Thoracic aorta (tissue), 2 donors: ENCODE results near the gene STRA6. TPM values are rescaled to one million over a fixed set of nuclear protein-coding genes. Genes with fewer than 3 reads are reported as not detected.

Experiments
- ATAC-seq: fragments of 150-250 bp; one replicate; pipeline ENCODE4 v1.8.0; 2017; ENCODE audit warnings: low read depth; ENCODE audit not compliant: insufficient number of reproducible peaks, low FRiP score
- DNase-seq: peaks from one replicate; pipeline ENCODE4 v3.0.0-alpha.2; 2020; ENCODE audit warnings: low spot score
- H3K27ac ChIP-seq, 2 donors: fragments of 200-600 bp; sonication (generic); 1 replicate in 1 of 2; 2 replicates in 1 of 2; pipeline ENCODE4 v1.5.1; 2016; ENCODE audit warnings: mild to moderate bottlenecking in 2 of 2, moderate library complexity in 2 of 2
- H3K27me3 ChIP-seq: fragments of 200-600 bp; sonication (generic); replicated peaks from 2 replicates; pipeline ENCODE4 v1.6.0; 2016; ENCODE audit warnings: mild to moderate bottlenecking; ENCODE audit not compliant: insufficient read depth
- H3K36me3 ChIP-seq: fragments of 200-600 bp; sonication (generic); one replicate; pipeline ENCODE4 v1.5.1; 2016
- H3K4me1 ChIP-seq, 2 donors: fragments of 200-600 bp; sonication (generic); 1 replicate in 1 of 2; 2 replicates in 1 of 2; pipeline versions ENCODE4 v1.5.1 to v1.6.0; 2016; ENCODE audit warnings: low read depth in 2 of 2, mild to moderate bottlenecking in 1 of 2; ENCODE audit not compliant: control insufficient read depth in 1 of 2
- H3K4me3 ChIP-seq: fragments of 200-600 bp; sonication (generic); 2 replicates; pipeline ENCODE4 v1.5.1; 2016; ENCODE audit warnings: mild to moderate bottlenecking
- H3K9me3 ChIP-seq: fragments of 200-600 bp; sonication (generic); 2 replicates; pipeline ENCODE4 v1.5.1; 2016
- CTCF ChIP-seq: fragments of 200-600 bp; sonication (generic); IDR thresholded peaks from one replicate; pipeline ENCODE4 v1.5.1; 2019; ENCODE audit warnings: antibody characterized with exemption
- total RNA-seq, 2 donors: library from RNA; depleted of rRNA; stranded (reverse); fragments of >200 nt; gene quantifications; one replicate each; pipeline versions ENCODE4 v1.1.0 to v1.2.3, GENCODE V29; 2016

The STRA6 gene
- total RNA-seq, 2 donors from 2014 or later, result 0.28 TPM; not detected in 1

DNA sequence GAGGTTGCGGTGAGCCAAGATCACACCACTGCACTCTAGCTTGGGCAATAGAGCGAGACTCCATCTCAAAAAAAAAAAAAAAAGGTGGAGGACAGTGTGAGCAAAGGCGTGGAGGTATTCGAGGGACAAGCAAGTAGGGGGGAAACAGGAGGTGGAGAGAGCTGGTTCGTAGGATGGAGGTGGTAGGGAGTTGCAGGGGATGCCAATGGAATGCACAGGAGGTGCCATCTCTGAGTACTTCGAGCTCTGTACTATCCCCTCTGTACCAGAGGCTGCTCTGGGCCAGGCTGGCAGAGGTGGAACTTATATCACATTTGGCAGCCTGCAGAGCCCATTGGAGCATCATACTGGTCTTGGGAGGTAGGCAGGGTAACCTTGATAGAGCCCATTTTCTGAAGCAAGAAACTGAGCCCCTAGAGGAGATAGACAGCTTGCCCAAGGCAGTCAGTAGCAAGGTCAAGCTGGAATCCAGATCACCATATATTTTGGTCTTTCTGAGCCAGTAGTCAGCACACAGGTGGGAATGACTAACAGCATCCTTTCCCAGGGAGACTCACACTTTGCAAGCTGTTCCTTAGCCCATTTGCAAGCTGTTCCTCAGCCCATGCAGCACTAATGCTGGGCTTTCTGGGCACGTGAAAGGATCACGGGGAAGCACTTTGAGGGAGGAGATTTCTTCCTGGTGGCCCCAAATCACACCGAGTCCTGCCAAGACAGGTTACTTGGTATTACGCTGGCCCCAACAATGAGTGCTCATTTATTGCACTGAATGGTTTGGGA is 24.4 kb upstream of the STRA6 start:
- H3K27me3 ChIP-seq, result no peaks in the 10 kb centered on the region
- TF ChIP-seq CTCF, result no peak
- no peak for DNase-seq

DNA sequence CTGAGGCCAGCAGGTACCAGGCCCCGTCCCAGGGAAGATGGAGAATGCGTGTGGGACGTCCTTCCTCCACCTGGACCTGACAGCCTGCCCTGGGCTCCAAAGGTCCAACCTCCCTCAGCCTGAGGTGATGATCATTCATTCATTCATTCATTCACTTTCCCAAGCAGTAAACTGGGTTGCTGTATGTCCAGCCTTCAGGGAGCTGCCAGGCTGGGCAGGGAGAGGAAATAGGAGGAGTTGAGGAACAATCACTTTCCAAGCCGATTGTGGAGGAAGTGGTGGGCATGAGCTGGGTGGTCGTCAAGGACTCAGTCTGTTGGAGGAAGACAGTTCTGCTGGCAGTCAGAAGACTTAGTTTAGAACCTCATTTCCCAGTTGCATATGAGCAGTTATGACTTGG is 23.3 kb upstream of the STRA6 start:
- H3K4me3 ChIP-seq, result no peak overlapping the region
- DNase-seq, result no peak
- H3K4me1 ChIP-seq, result peaks cover 0 to 9% of the 10 kb centered on the region in 2 donors
- H3K27me3 ChIP-seq, result no peaks in the 10 kb centered on the region
- H3K9me3 ChIP-seq, result no peaks in the 10 kb centered on the region
- no peak overlapping the region for H3K27ac ChIP-seq
- no peak for TF ChIP-seq CTCF
- ATAC-seq, result no peak
- H3K36me3 ChIP-seq, result no peaks in the 10 kb centered on the region

More for the DNA sequence above, 24.4 kb upstream of the STRA6 start:
- H3K27ac ChIP-seq, result no peak overlapping the region
- H3K36me3 ChIP-seq, result no peaks in the 10 kb centered on the region
- H3K4me1 ChIP-seq, result peaks cover 0 to 9% of the 10 kb centered on the region in 2 donors
- no peaks in the 10 kb centered on the region for H3K9me3 ChIP-seq
- H3K4me3 ChIP-seq, result no peak overlapping the region
- no peak for ATAC-seq

- Histone ChIP-seq H3K4me3 (no peak overlapping the region), H3K36me3 (no peaks in the 10 kb centered on the region), H3K27me3 (no peaks in the 10 kb centered on the region), H3K27ac (no peak overlapping the region), H3K4me1 (no peaks in the 10 kb centered on the region), H3K9me3 (no peaks in the 10 kb centered on the region)
- ATAC-seq, result no peak
- no peak for TF ChIP-seq CTCF
- DNase-seq, result no peak
Measured at GRCh38 chr15:74222240-74223119, 19.9 kb upstream of the STRA6 start.

DNA sequence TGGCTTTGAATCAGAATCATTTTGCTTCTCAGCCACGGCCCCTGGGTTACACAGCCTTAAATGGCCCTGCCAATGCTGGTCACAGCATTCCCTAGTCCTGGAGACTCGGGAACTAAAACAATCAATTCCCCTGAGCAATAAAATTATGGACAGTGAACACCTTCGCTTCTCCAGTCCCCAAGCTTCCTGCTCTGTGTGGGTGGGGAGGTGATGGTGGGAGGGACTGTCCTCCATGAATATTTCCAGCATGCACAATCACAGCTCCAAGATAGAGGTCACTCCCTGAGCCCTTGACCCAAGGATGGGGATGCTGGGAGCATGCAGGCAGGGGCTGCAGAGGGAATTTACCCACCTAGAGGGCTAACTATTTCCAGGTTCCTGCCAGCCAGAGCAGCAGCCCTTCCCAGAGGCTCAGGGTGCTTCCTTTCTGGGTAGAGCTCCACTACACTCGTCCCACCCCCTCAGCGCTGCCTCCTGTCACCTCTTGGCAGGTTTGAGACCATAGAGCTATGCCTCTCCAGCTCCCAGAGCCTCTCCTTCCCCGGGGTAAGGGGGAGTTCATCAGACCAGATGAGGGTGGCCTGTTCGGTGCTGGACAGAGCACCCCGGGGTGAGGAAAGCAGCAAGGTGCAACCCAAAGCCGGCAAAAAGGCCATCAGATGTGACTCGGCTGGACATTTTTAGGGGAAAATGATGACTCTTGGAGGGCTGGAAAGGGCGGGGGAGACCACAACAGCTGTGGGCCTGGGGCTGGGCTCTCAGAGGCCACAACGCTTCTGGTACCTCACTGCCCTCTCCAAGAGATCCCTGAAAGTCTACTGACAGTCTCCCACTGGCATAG is 19.0 kb upstream of the STRA6 start:
- no peak for TF ChIP-seq CTCF
- no peak overlapping the region for H3K4me3 ChIP-seq
- no peaks in the 10 kb centered on the region for H3K36me3 ChIP-seq
- no peaks in the 10 kb centered on the region for H3K27me3 ChIP-seq
- H3K4me1 ChIP-seq, result no peaks in the 10 kb centered on the region
- ATAC-seq, result no peak
- no peaks in the 10 kb centered on the region for H3K9me3 ChIP-seq
- no peak overlapping the region for H3K27ac ChIP-seq
- no peak for DNase-seq
